Fibroblast of villous mesenchyme (primary cell): ENCODE measurements around the gene TRIM8. TPM values are rescaled to one million over a fixed set of nuclear protein-coding genes. Genes with fewer than 3 reads are reported as not detected.

ENCODE experiments used
- DNase-seq: peaks from one replicate; pipeline ENCODE4 v3.0.0-alpha.2; 2010; ENCODE audit warnings: low read depth
- H3K4me3 ChIP-seq: 2 replicates; pipeline ENCODE4 v1.5.1; 2011; ENCODE audit warnings: low read depth, mild to moderate bottlenecking, low read length
- CTCF ChIP-seq: IDR thresholded peaks from 2 replicates; pipeline ENCODE4 v1.5.1; 2012; ENCODE audit warnings: low read depth, mild to moderate bottlenecking, low read length; ENCODE audit not compliant: insufficient read depth
- total RNA-seq: library from RNA; depleted of rRNA; stranded (reverse); fragments of >200 nt; gene quantifications from 2 replicates; pipeline ENCODE4 v1.2.3, GENCODE V29; 2012

Gene TRIM8
- total RNA-seq, 1 donor, result 116 TPM

- TF ChIP-seq CTCF, result no peak
- H3K4me3 ChIP-seq, result peak overlapping the region; percentile 37
- peak; percentile 99 for DNase-seq
Observed at GRCh38 chr10:102675666-102676533, 31.6 kb downstream of the TRIM8 start.

- no peak for TF ChIP-seq CTCF
- H3K4me3 ChIP-seq, result peak overlapping the region; percentile 17
Observed at GRCh38 chr10:102676534-102677315, 32.4 kb downstream of the TRIM8 start.

GRCh38 chr10:102677331-102678067 lies 33.2 kb downstream of the TRIM8 start:
- no peak overlapping the region for H3K4me3 ChIP-seq
- TF ChIP-seq CTCF, result no peak
- no peak for DNase-seq

More at GRCh38 chr10:102676534-102677315, 32.4 kb downstream of the TRIM8 start:
- DNase-seq, result no peak

GRCh38 chr10:102678068-102678400 lies 33.8 kb downstream of the TRIM8 start:
- H3K4me3 ChIP-seq, result no peak overlapping the region
- DNase-seq, result no peak
- TF ChIP-seq CTCF, result no peak

- peak; percentile 81 for DNase-seq
- H3K4me3 ChIP-seq, result no peak overlapping the region
- TF ChIP-seq CTCF, result peak; percentile 83
Observed at GRCh38 chr10:102678842-102679289, 34.6 kb downstream of the TRIM8 start.

- no peak overlapping the region for H3K4me3 ChIP-seq
- DNase-seq, result no peak
- no peak for TF ChIP-seq CTCF
Observed at GRCh38 chr10:102679596-102679995, 35.3 kb downstream of the TRIM8 start.
